CD8-positive, alpha-beta memory T cell (primary cell): ENCODE data around the gene FLRT3. TPM values are rescaled to one million over a fixed set of nuclear protein-coding genes. Genes with fewer than 3 reads are reported as not detected.

Source experiments
- CTCF ChIA-PET: fragments of 350-600 bp; sonication (Branson Sonifier 250); formaldehyde crosslinking; loops from one replicate; lab custom pipeline; 2021; ENCODE audit warnings: antibody characterized with exemption; lab: Charles Lee
- POLR2A ChIA-PET: fragments of 350-600 bp; sonication (Branson Sonifier 250); formaldehyde crosslinking; loops from one replicate; lab custom pipeline; 2021; ENCODE audit warnings: antibody characterized with exemption; lab: Charles Lee
- DNase-seq, 5 donors: peaks; one replicate each; pipeline versions ENCODE4 v3.0.0 to v3.0.0-alpha.2; 2020 to 2022; ENCODE audit warnings: mixed read lengths in 1 of 5
- H3K27ac ChIP-seq: one replicate; pipeline ENCODE4 v1.7.0; 2013; ENCODE audit warnings: low read depth, mild to moderate bottlenecking, low read length, moderate library complexity
- H3K27me3 ChIP-seq: 2 replicates; pipeline ENCODE4 v1.7.0; 2013; ENCODE audit warnings: low read length, mild to moderate bottlenecking; ENCODE audit not compliant: insufficient read depth, poor library complexity, severe bottlenecking
- H3K36me3 ChIP-seq: 2 replicates; pipeline ENCODE4 v1.7.0; 2013; ENCODE audit warnings: mild to moderate bottlenecking, low read length, moderate library complexity; ENCODE audit not compliant: insufficient read depth
- H3K4me1 ChIP-seq: 2 replicates; pipeline ENCODE4 v1.7.0; 2013; ENCODE audit warnings: mild to moderate bottlenecking, low read length, moderate library complexity; ENCODE audit not compliant: insufficient read depth
- H3K4me3 ChIP-seq: 2 replicates; pipeline ENCODE4 v1.7.0; 2013; ENCODE audit warnings: mild to moderate bottlenecking, low read length
- H3K9me3 ChIP-seq: 2 replicates; pipeline ENCODE4 v1.7.0; 2013; ENCODE audit warnings: mild to moderate bottlenecking, low read length
- H3K27ac Mint-ChIP-seq, 8 donors: one replicate each; pipeline ENCODE4 v1.8.0; 2020 to 2021; ENCODE audit warnings: mixed read lengths in 8 of 8, mild to moderate bottlenecking in 6 of 8, inconsistent platforms in 3 of 8, moderate library complexity in 3 of 8
- H3K27me3 Mint-ChIP-seq, 2 donors: one replicate each; pipeline ENCODE4 v1.8.0; 2020 to 2021; ENCODE audit warnings: mixed read lengths in 2 of 2, mild to moderate bottlenecking in 1 of 2, moderate library complexity in 1 of 2
- H3K36me3 Mint-ChIP-seq, 3 donors: one replicate each; pipeline ENCODE4 v1.8.0; 2020 to 2021; ENCODE audit warnings: mixed read lengths in 3 of 3, inconsistent platforms in 1 of 3, mild to moderate bottlenecking in 1 of 3
- H3K4me1 Mint-ChIP-seq, 3 donors: one replicate each; pipeline ENCODE4 v1.8.0; 2020 to 2021; ENCODE audit warnings: mixed read lengths in 3 of 3, inconsistent platforms in 1 of 3, mild to moderate bottlenecking in 1 of 3
- H3K4me3 Mint-ChIP-seq, 7 donors: one replicate each; pipeline ENCODE4 v1.8.0; 2020 to 2021; ENCODE audit warnings: mixed read lengths in 7 of 7, mild to moderate bottlenecking in 6 of 7, moderate library complexity in 4 of 7, inconsistent platforms in 2 of 7
- H3K9me3 Mint-ChIP-seq, 5 donors: one replicate each; pipeline ENCODE4 v1.8.0; 2020 to 2022; ENCODE audit warnings: mixed read lengths in 5 of 5, mild to moderate bottlenecking in 3 of 5, moderate library complexity in 2 of 5, inconsistent platforms in 1 of 5
- polyA plus RNA-seq: library from polyadenylated mRNA; unstranded; fragments of 300-500 nt; fragmentation: Illumina TruSeq; gene quantifications from one replicate; pipeline ENCODE4 v1.2.3, GENCODE V29; 2021
- total RNA-seq, 2 experiments: library from RNA; stranded (reverse); gene quantifications; one replicate each; pipeline ENCODE4 v1.2.3, GENCODE V29; 2021

The FLRT3 gene
- total and polyA plus RNA-seq, 3 experiments from 2014 or later: not detected

GRCh38 chr20:14310977-14311627 is 26.3 kb downstream of the FLRT3 start:
- CTCF ChIA-PET: no interaction called here
- Mint-ChIP-seq H3K4me1 (no peaks in the 10 kb centered on the region), H3K27me3 (no peaks in the 10 kb centered on the region), H3K4me3 (no peak overlapping the region), H3K27ac (no peak overlapping the region), H3K36me3 (no peaks in the 10 kb centered on the region), H3K9me3 (peaks cover 4 to 13% (median 5%) of the 10 kb centered on the region in 5 donors)
- Histone ChIP-seq H3K27ac (no peak overlapping the region), H3K9me3 (no peaks in the 10 kb centered on the region), H3K4me3 (no peak overlapping the region), H3K4me1 (no peaks in the 10 kb centered on the region), H3K36me3 (no peaks in the 10 kb centered on the region), H3K27me3 (no peaks in the 10 kb centered on the region)
- DNase-seq: no peak
- POLR2A ChIA-PET: no interaction called here

- H3K9me3 Mint-ChIP-seq: peaks cover 2 to 18% (median 6%) of the 10 kb centered on the region in 5 donors
- no peaks in the 10 kb centered on the region for H3K27me3 ChIP-seq
- no peak overlapping the region for H3K27ac ChIP-seq
- no peaks in the 10 kb centered on the region for H3K4me1 Mint-ChIP-seq
- H3K4me3 Mint-ChIP-seq: no peak overlapping the region
- H3K9me3 ChIP-seq: no peaks in the 10 kb centered on the region
- no peak for DNase-seq
- H3K4me3 ChIP-seq: no peak overlapping the region
- no peaks in the 10 kb centered on the region for H3K4me1 ChIP-seq
- CTCF ChIA-PET: no interaction called here
- POLR2A ChIA-PET: no interaction called here
- H3K27me3 Mint-ChIP-seq: no peaks in the 10 kb centered on the region
- H3K36me3 Mint-ChIP-seq: no peaks in the 10 kb centered on the region
- no peak overlapping the region for H3K27ac Mint-ChIP-seq
- no peaks in the 10 kb centered on the region for H3K36me3 ChIP-seq
Measured at GRCh38 chr20:14307956-14308355, 29.5 kb downstream of the FLRT3 start.

- H3K4me3 Mint-ChIP-seq: no peak overlapping the region
- Histone ChIP-seq H3K4me3 (no peak overlapping the region), H3K9me3 (no peaks in the 10 kb centered on the region), H3K27ac (no peak overlapping the region), H3K36me3 (no peaks in the 10 kb centered on the region), H3K27me3 (no peaks in the 10 kb centered on the region), H3K4me1 (no peaks in the 10 kb centered on the region)
- peaks cover 5 to 21% (median 10%) of the 10 kb centered on the region in 5 donors for H3K9me3 Mint-ChIP-seq
- no peaks in the 10 kb centered on the region for H3K36me3 Mint-ChIP-seq
- H3K27me3 Mint-ChIP-seq: no peaks in the 10 kb centered on the region
- no peaks in the 10 kb centered on the region for H3K4me1 Mint-ChIP-seq
- ChIA-PET CTCF (no interaction called here), POLR2A (no interaction called here)
- DNase-seq: no peak
- H3K27ac Mint-ChIP-seq: no peak overlapping the region
Measured at GRCh38 chr20:14304472-14304871, 32.9 kb downstream of the FLRT3 start.

- H3K9me3 ChIP-seq: no peaks in the 10 kb centered on the region
- H3K36me3 ChIP-seq: no peaks in the 10 kb centered on the region
- H3K9me3 Mint-ChIP-seq: peaks cover 5 to 21% (median 9%) of the 10 kb centered on the region in 5 donors
- no peaks in the 10 kb centered on the region for H3K36me3 Mint-ChIP-seq
- no peak overlapping the region for H3K4me3 Mint-ChIP-seq
- DNase-seq: no peak
- no peaks in the 10 kb centered on the region for H3K4me1 ChIP-seq
- no peak overlapping the region for H3K27ac ChIP-seq
- H3K4me1 Mint-ChIP-seq: no peaks in the 10 kb centered on the region
- H3K27me3 Mint-ChIP-seq: no peaks in the 10 kb centered on the region
- H3K4me3 ChIP-seq: no peak overlapping the region
- POLR2A ChIA-PET: no interaction called here
- H3K27ac Mint-ChIP-seq: no peak overlapping the region
- H3K27me3 ChIP-seq: no peaks in the 10 kb centered on the region
- CTCF ChIA-PET: no interaction called here
Measured at GRCh38 chr20:14303651-14304050, 33.8 kb downstream of the FLRT3 start.

GRCh38 chr20:14303106-14303505 is 34.3 kb downstream of the FLRT3 start:
- H3K27me3 Mint-ChIP-seq: no peaks in the 10 kb centered on the region
- no peaks in the 10 kb centered on the region for H3K4me1 Mint-ChIP-seq
- no peaks in the 10 kb centered on the region for H3K4me1 ChIP-seq
- H3K4me3 ChIP-seq: no peak overlapping the region
- no peaks in the 10 kb centered on the region for H3K9me3 ChIP-seq
- no peak for DNase-seq
- H3K36me3 ChIP-seq: no peaks in the 10 kb centered on the region
- H3K27me3 ChIP-seq: no peaks in the 10 kb centered on the region
- no peak overlapping the region for H3K27ac ChIP-seq
- H3K9me3 Mint-ChIP-seq: peaks cover 5 to 21% (median 7%) of the 10 kb centered on the region in 5 donors
- H3K27ac Mint-ChIP-seq: no peak overlapping the region
- no peak overlapping the region for H3K4me3 Mint-ChIP-seq
- POLR2A ChIA-PET: no interaction called here
- H3K36me3 Mint-ChIP-seq: no peaks in the 10 kb centered on the region
- CTCF ChIA-PET: no interaction called here

GRCh38 chr20:14299831-14300230 is 37.6 kb downstream of the FLRT3 start:
- Histone ChIP-seq H3K27me3 (no peaks in the 10 kb centered on the region), H3K4me1 (no peaks in the 10 kb centered on the region), H3K9me3 (no peaks in the 10 kb centered on the region), H3K4me3 (no peak overlapping the region), H3K27ac (no peak overlapping the region), H3K36me3 (no peaks in the 10 kb centered on the region)
- no peaks in the 10 kb centered on the region for H3K27me3 Mint-ChIP-seq
- ChIA-PET POLR2A (no interaction called here), CTCF (no interaction called here)
- H3K9me3 Mint-ChIP-seq: peaks cover 5 to 15% (median 7%) of the 10 kb centered on the region in 5 donors
- no peak overlapping the region for H3K4me3 Mint-ChIP-seq
- no peak for DNase-seq
- no peak overlapping the region for H3K27ac Mint-ChIP-seq
- H3K4me1 Mint-ChIP-seq: no peaks in the 10 kb centered on the region
- H3K36me3 Mint-ChIP-seq: no peaks in the 10 kb centered on the region

- Mint-ChIP-seq H3K36me3 (no peaks in the 10 kb centered on the region), H3K27ac (no peak overlapping the region), H3K9me3 (peaks cover 2 to 18% (median 11%) of the 10 kb centered on the region in 5 donors), H3K4me3 (no peak overlapping the region), H3K4me1 (no peaks in the 10 kb centered on the region), H3K27me3 (no peaks in the 10 kb centered on the region)
- Histone ChIP-seq H3K36me3 (no peaks in the 10 kb centered on the region), H3K27ac (no peak overlapping the region), H3K4me1 (no peaks in the 10 kb centered on the region), H3K27me3 (no peaks in the 10 kb centered on the region), H3K9me3 (no peaks in the 10 kb centered on the region), H3K4me3 (no peak overlapping the region)
- ChIA-PET CTCF (no interaction called here), POLR2A (no interaction called here)
- DNase-seq: no peak
Measured at GRCh38 chr20:14295770-14296309, 41.6 kb downstream of the FLRT3 start.

GRCh38 chr20:14295238-14295637 is 42.2 kb downstream of the FLRT3 start:
- DNase-seq: no peak
- Histone ChIP-seq H3K4me1 (no peaks in the 10 kb centered on the region), H3K4me3 (no peak overlapping the region), H3K27me3 (no peaks in the 10 kb centered on the region), H3K27ac (no peak overlapping the region), H3K36me3 (no peaks in the 10 kb centered on the region), H3K9me3 (no peaks in the 10 kb centered on the region)
- Mint-ChIP-seq H3K36me3 (no peaks in the 10 kb centered on the region), H3K27ac (no peak overlapping the region), H3K9me3 (peaks cover 2 to 18% (median 9%) of the 10 kb centered on the region in 5 donors), H3K4me3 (no peak overlapping the region), H3K4me1 (no peaks in the 10 kb centered on the region), H3K27me3 (no peaks in the 10 kb centered on the region)
- ChIA-PET CTCF (no interaction called here), POLR2A (no interaction called here)
